ENCODE measurements around the gene ZNF135.

Gene ZNF135

GRCh38 chr19:58059003-58059670 is at the start of gene ZNF135:
TSS of gene ZNF135 (plus strand) at chr19:58059282. CDS start at chr19:58060003, 721 bp downstream.
- DNase-seq = peak; percentile 35 to 39

GRCh38 chr19:58009301-58009665 is 49.8 kb upstream of the ZNF135 start:
- no peak for DNase-seq

GRCh38 chr19:58009666-58010301 is 49.3 kb upstream of the ZNF135 start:
- peak in 1 of 2 experiments; percentile 4 for DNase-seq

- DNase-seq = no peak
Measured at GRCh38 chr19:58010507-58010906, 48.6 kb upstream of the ZNF135 start.

- DNase-seq = no peak
Measured at GRCh38 chr19:58014141-58014540, 44.9 kb upstream of the ZNF135 start.

GRCh38 chr19:58020129-58020528 is 39.0 kb upstream of the ZNF135 start:
- DNase-seq = no peak

GRCh38 chr19:58021541-58022282 is 37.4 kb upstream of the ZNF135 start:
- DNase-seq = peak; percentile 5 to 19

GRCh38 chr19:58022283-58022660 is 36.8 kb upstream of the ZNF135 start:
- no peak for DNase-seq

- DNase-seq = no peak
Measured at GRCh38 chr19:58024661-58025060, 34.4 kb upstream of the ZNF135 start.

GRCh38 chr19:58033741-58034476 is 25.2 kb upstream of the ZNF135 start, which contains the start of gene ZSCAN1:
TSS of gene ZSCAN1 (plus strand) at chr19:58034025. CDS start at chr19:58037837, 3,812 bp downstream.
- no peak for DNase-seq

GRCh38 chr19:58034477-58034793 is 24.6 kb upstream of the ZNF135 start:
- DNase-seq = no peak

GRCh38 chr19:58035863-58036262 is 23.2 kb upstream of the ZNF135 start:
- DNase-seq = no peak

GRCh38 chr19:58037927-58038687 is 21.0 kb upstream of the ZNF135 start:
- no peak for DNase-seq

GRCh38 chr19:58038688-58039204 is 20.3 kb upstream of the ZNF135 start:
- no peak for DNase-seq

- DNase-seq = no peak
Measured at GRCh38 chr19:58040751-58041525, 18.1 kb upstream of the ZNF135 start.

GRCh38 chr19:58042495-58043340 is 16.4 kb upstream of the ZNF135 start:
- no peak for DNase-seq

- no peak for DNase-seq
Measured at GRCh38 chr19:58044391-58044790, 14.7 kb upstream of the ZNF135 start.

- no peak for DNase-seq
Measured at GRCh38 chr19:58044886-58045285, 14.2 kb upstream of the ZNF135 start.

- DNase-seq = no peak
Measured at GRCh38 chr19:58045411-58046050, 13.6 kb upstream of the ZNF135 start.

GRCh38 chr19:58046856-58047255 is 12.2 kb upstream of the ZNF135 start:
- no peak for DNase-seq
